ENCODE data around the gene GSK3B.

Gene GSK3B

DNA sequence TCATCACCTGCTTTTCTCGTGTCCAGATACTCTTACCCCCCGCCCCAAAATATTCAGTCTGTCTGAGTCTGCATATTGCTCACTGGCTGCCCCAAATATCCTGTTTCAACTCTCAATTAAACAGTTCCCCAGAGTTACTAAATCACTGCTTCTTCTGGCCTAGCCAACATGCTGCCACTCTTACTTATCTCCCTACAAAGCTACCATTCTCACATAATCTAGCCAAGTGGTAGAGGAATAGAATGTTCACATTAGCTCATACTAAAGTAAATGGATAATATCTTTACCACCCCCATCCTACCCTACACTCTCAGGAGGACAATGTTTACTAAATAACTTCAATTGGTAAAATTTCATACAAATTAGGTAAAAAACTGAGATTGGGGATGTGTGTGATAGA, 234.5 kb downstream of the GSK3B start:
- peaks cover 58% of the 10 kb centered on the region for H3K36me3 Mint-ChIP-seq (ENCODE audit: low read depth)
- H3K27me3 Mint-ChIP-seq (ENCODE audit: low read depth), result no peaks in the 10 kb centered on the region
- H3K4me3 Mint-ChIP-seq, result no peak overlapping the region
- H3K27ac Mint-ChIP-seq, result no peak overlapping the region
- H3K4me1 Mint-ChIP-seq (ENCODE audit: low read depth), result no peaks in the 10 kb centered on the region
- peaks cover 21% of the 10 kb centered on the region for H3K9me3 Mint-ChIP-seq

- peaks cover 62% of the 10 kb centered on the region for H3K36me3 Mint-ChIP-seq (ENCODE audit: low read depth)
- H3K4me3 Mint-ChIP-seq, result no peak overlapping the region
- H3K9me3 Mint-ChIP-seq, result peaks cover 22% of the 10 kb centered on the region
- H3K27ac Mint-ChIP-seq, result no peak overlapping the region
- no peaks in the 10 kb centered on the region for H3K27me3 Mint-ChIP-seq (ENCODE audit: low read depth)
- H3K4me1 Mint-ChIP-seq (ENCODE audit: low read depth), result no peaks in the 10 kb centered on the region
Measured at GRCh38 chr3:119858957-119859356, 235.3 kb downstream of the GSK3B start.

DNA sequence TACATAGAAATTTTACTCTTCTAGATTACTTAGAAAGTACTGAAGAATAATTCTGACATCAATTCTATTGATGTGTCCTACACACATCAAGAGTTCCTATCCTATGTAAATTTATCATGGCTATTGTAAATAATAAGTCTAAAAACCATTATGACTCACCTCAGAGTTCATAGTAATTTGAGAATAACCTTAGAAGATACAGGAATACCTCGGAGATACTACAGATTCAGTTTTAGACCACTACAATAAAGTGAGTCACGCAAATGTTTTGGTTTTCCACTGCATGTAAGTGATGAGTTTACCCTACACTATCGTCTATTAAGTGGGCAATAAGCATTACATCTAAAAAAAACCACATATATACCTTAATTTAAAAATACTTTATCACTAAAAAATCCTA, 237.6 kb downstream of the GSK3B start:
- no peak overlapping the region for H3K4me3 Mint-ChIP-seq
- no peak overlapping the region for H3K27ac Mint-ChIP-seq
- peaks cover 58% of the 10 kb centered on the region for H3K36me3 Mint-ChIP-seq (ENCODE audit: low read depth)
- no peaks in the 10 kb centered on the region for H3K4me1 Mint-ChIP-seq (ENCODE audit: low read depth)
- peaks cover 22% of the 10 kb centered on the region for H3K9me3 Mint-ChIP-seq
- no peaks in the 10 kb centered on the region for H3K27me3 Mint-ChIP-seq (ENCODE audit: low read depth)

DNA sequence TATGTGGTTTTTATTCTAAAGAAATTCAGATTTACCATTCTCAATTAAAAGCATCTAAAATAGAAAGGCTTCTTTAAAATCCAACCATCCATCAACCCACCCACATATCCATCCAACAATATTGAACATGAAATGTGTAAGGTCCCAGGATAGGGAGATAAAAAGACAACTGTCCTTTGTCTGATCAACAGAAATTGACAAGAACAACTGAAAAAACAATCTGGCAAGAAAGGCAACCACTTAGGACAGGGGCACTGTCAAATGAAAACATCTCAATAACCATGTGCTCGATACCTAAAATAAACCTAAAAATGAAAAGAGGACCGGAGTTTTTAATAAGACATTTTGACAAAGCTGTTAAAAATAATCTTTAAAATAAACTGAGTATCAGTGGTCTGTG, 245.1 kb downstream of the GSK3B start:
- H3K9me3 Mint-ChIP-seq, result peaks cover 7% of the 10 kb centered on the region
- H3K4me3 Mint-ChIP-seq, result no peak overlapping the region
- H3K4me1 Mint-ChIP-seq (ENCODE audit: low read depth), result no peaks in the 10 kb centered on the region
- peaks cover 39% of the 10 kb centered on the region for H3K36me3 Mint-ChIP-seq (ENCODE audit: low read depth)
- H3K27me3 Mint-ChIP-seq (ENCODE audit: low read depth), result no peaks in the 10 kb centered on the region
- H3K27ac Mint-ChIP-seq, result no peak overlapping the region

- H3K36me3 Mint-ChIP-seq (ENCODE audit: low read depth), result peaks cover 27% of the 10 kb centered on the region
- H3K27me3 Mint-ChIP-seq (ENCODE audit: low read depth), result no peaks in the 10 kb centered on the region
- no peak overlapping the region for H3K27ac Mint-ChIP-seq
- H3K4me1 Mint-ChIP-seq (ENCODE audit: low read depth), result no peaks in the 10 kb centered on the region
- no peak overlapping the region for H3K4me3 Mint-ChIP-seq
- H3K9me3 Mint-ChIP-seq, result peaks cover 12% of the 10 kb centered on the region
Measured at GRCh38 chr3:119841808-119842471, 252.3 kb downstream of the GSK3B start.

- H3K36me3 Mint-ChIP-seq (ENCODE audit: low read depth), result peaks cover 8% of the 10 kb centered on the region
- no peaks in the 10 kb centered on the region for H3K4me1 Mint-ChIP-seq (ENCODE audit: low read depth)
- H3K4me3 Mint-ChIP-seq, result no peak overlapping the region
- no peak overlapping the region for H3K27ac Mint-ChIP-seq
- no peaks in the 10 kb centered on the region for H3K9me3 Mint-ChIP-seq
- no peaks in the 10 kb centered on the region for H3K27me3 Mint-ChIP-seq (ENCODE audit: low read depth)
Measured at GRCh38 chr3:119835556-119835955, 258.7 kb downstream of the GSK3B start.

GRCh38 chr3:119834754-119835370, 259.4 kb downstream of the GSK3B start:
- H3K27me3 Mint-ChIP-seq (ENCODE audit: low read depth), result no peaks in the 10 kb centered on the region
- H3K4me1 Mint-ChIP-seq (ENCODE audit: low read depth), result no peaks in the 10 kb centered on the region
- no peaks in the 10 kb centered on the region for H3K9me3 Mint-ChIP-seq

GRCh38 chr3:119831941-119832371, 262.3 kb downstream of the GSK3B start:
- Mint-ChIP-seq H3K27ac (no peak overlapping the region), H3K4me3 (no peak overlapping the region), H3K9me3 (no peaks in the 10 kb centered on the region), H3K4me1 (ENCODE audit: low read depth) (no peaks in the 10 kb centered on the region), H3K36me3 (ENCODE audit: low read depth) (peaks cover 8% of the 10 kb centered on the region), H3K27me3 (ENCODE audit: low read depth) (no peaks in the 10 kb centered on the region)

More at GRCh38 chr3:119834754-119835370, 259.4 kb downstream of the GSK3B start:
- Mint-ChIP-seq H3K36me3 (ENCODE audit: low read depth) (peaks cover 8% of the 10 kb centered on the region), H3K4me3 (no peak overlapping the region), H3K27ac (no peak overlapping the region)

DNA sequence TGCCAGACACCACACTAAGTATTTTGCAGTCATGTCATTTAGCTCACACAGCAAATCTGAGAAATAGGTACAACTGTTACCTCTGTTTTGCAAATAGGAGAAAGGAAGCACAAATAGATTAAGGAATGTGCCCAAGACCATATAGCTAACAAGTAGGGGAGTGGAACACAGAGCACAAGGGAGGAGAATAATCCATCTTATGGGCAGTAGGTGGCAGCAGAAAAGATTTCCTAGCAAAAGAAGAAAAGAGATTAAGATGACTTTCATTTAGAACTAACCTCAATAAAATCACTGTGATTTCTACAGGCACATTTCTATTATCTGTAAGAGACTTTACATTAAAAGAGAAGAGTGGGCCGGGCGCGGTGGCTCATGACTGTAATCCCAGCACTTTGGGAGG, 263.2 kb downstream of the GSK3B start:
- H3K9me3 Mint-ChIP-seq, result no peaks in the 10 kb centered on the region
- no peak overlapping the region for H3K27ac Mint-ChIP-seq
- H3K27me3 Mint-ChIP-seq (ENCODE audit: low read depth), result no peaks in the 10 kb centered on the region
- peaks cover 6% of the 10 kb centered on the region for H3K36me3 Mint-ChIP-seq (ENCODE audit: low read depth)
- H3K4me3 Mint-ChIP-seq, result no peak overlapping the region
- H3K4me1 Mint-ChIP-seq (ENCODE audit: low read depth), result no peaks in the 10 kb centered on the region

DNA sequence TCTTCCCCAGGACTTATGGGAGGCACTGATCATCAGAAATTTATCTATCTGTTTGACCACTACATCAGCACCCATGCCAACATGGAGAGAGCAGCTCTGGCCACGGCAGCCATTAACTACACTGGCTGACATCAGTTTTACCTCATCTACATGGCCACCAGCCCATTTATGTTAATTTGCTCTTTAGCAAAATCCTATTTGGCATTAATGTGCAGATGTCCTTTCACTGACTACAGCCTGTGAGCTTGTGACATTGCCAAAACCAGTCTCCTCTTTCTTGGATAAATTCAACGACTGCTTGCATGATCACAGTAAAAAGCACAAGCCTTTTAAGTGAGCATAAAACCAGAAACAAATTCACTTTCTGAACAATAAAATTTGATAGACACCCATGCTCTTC, 264.8 kb downstream of the GSK3B start:
- H3K9me3 Mint-ChIP-seq, result no peaks in the 10 kb centered on the region
- peaks cover 9% of the 10 kb centered on the region for H3K36me3 Mint-ChIP-seq (ENCODE audit: low read depth)
- no peaks in the 10 kb centered on the region for H3K4me1 Mint-ChIP-seq (ENCODE audit: low read depth)
- H3K27ac Mint-ChIP-seq, result no peak overlapping the region
- no peaks in the 10 kb centered on the region for H3K27me3 Mint-ChIP-seq (ENCODE audit: low read depth)
- no peak overlapping the region for H3K4me3 Mint-ChIP-seq

DNA sequence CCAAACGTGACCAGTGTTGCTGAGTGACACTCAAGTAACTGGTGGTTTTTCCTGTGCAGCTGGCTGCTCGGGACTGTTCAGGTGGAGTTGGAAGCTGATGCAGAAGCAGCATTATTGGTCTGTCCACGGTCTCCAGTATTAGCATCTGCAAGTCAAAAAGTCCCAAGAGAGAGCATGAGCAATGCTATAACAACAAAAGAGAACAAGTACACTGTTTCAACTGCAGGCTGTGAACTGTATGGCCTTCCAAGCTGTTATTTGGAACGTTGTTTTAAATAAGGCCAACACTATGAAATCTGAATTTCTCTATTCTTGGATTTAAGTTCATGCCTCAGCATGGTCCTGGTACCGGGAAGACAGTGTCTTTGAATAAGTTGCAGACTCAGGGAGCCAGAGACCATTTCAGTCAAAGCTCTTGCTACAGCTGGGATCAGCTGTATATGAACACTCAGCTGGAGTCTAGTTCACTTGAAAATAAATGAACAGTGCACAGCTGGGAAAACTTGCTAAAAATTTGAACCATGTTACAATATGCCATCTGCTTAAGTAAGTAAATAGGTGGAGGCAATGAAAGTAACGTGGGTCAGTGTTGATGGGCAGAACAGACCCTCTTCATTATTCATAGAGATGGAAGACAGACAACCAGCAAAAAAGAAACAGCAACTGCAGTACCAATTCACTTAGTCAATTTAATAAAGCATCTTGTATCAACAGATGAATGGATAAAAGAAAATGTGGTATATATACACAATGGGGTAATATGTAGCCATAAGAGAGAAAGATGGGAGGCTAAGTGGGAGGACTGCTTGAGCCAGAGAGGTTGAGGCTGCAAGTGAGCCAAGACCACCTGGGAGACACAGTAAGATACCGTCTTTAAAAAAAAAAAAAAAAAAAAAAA, 267.3 kb downstream of the GSK3B start:
- no peaks in the 10 kb centered on the region for H3K4me1 Mint-ChIP-seq (ENCODE audit: low read depth)
- H3K36me3 Mint-ChIP-seq (ENCODE audit: low read depth), result peaks cover 10% of the 10 kb centered on the region
- H3K27me3 Mint-ChIP-seq (ENCODE audit: low read depth), result no peaks in the 10 kb centered on the region
- no peaks in the 10 kb centered on the region for H3K9me3 Mint-ChIP-seq
- H3K27ac Mint-ChIP-seq, result no peak overlapping the region
- no peak overlapping the region for H3K4me3 Mint-ChIP-seq

GRCh38 chr3:119825820-119826219, 268.4 kb downstream of the GSK3B start:
- H3K4me1 Mint-ChIP-seq (ENCODE audit: low read depth), result no peaks in the 10 kb centered on the region
- no peaks in the 10 kb centered on the region for H3K27me3 Mint-ChIP-seq (ENCODE audit: low read depth)
- H3K36me3 Mint-ChIP-seq (ENCODE audit: low read depth), result peaks cover 10% of the 10 kb centered on the region
- no peaks in the 10 kb centered on the region for H3K9me3 Mint-ChIP-seq
- no peak overlapping the region for H3K4me3 Mint-ChIP-seq
- H3K27ac Mint-ChIP-seq, result no peak overlapping the region

GRCh38 chr3:119819806-119820205, 274.4 kb downstream of the GSK3B start:
- Mint-ChIP-seq H3K4me1 (ENCODE audit: low read depth) (no peaks in the 10 kb centered on the region), H3K36me3 (ENCODE audit: low read depth) (peaks cover 5% of the 10 kb centered on the region), H3K27me3 (ENCODE audit: low read depth) (no peaks in the 10 kb centered on the region), H3K9me3 (no peaks in the 10 kb centered on the region), H3K27ac (no peak overlapping the region), H3K4me3 (no peak overlapping the region)

GRCh38 chr3:119818937-119819336, 275.3 kb downstream of the GSK3B start:
- H3K27me3 Mint-ChIP-seq (ENCODE audit: low read depth), result no peaks in the 10 kb centered on the region
- no peaks in the 10 kb centered on the region for H3K9me3 Mint-ChIP-seq
- no peak overlapping the region for H3K4me3 Mint-ChIP-seq
- peaks cover 2% of the 10 kb centered on the region for H3K36me3 Mint-ChIP-seq (ENCODE audit: low read depth)
- no peaks in the 10 kb centered on the region for H3K4me1 Mint-ChIP-seq (ENCODE audit: low read depth)
- H3K27ac Mint-ChIP-seq, result no peak overlapping the region
